GM23248 (cell line): ENCODE measurements around the gene COL12A1. TPM values are rescaled to one million over a fixed set of nuclear protein-coding genes. Genes with fewer than 3 reads are reported as not detected.

ENCODE experiments used
- DNase-seq: peaks from one replicate; pipeline ENCODE4 v3.0.0-alpha.2; 2015
- H2AFZ ChIP-seq: fragments of 200-600 bp; sonication (generic); 2 replicates; pipeline ENCODE4 v1.6.1; 2016; ENCODE audit warnings: antibody characterized with exemption
- H3F3A ChIP-seq: fragments of 200-600 bp; sonication (generic); 2 replicates; pipeline ENCODE4 v1.6.1; 2016; ENCODE audit warnings: mild to moderate bottlenecking, antibody characterized with exemption, mixed run types; ENCODE audit not compliant: insufficient read depth
- H3K27ac ChIP-seq: fragments of 200-600 bp; sonication (generic); 2 replicates; pipeline ENCODE4 v1.5.1; 2016; ENCODE audit warnings: mild to moderate bottlenecking
- H3K27me3 ChIP-seq: fragments of 200-600 bp; sonication (generic); replicated peaks from 2 replicates; pipeline ENCODE4 v1.6.1; 2016; ENCODE audit warnings: mild to moderate bottlenecking; ENCODE audit not compliant: insufficient read depth
- H3K36me3 ChIP-seq: fragments of 200-600 bp; sonication (generic); 2 replicates; pipeline ENCODE4 v1.6.1; 2016; ENCODE audit warnings: low read depth, mild to moderate bottlenecking
- H3K4me1 ChIP-seq: fragments of 200-600 bp; sonication (generic); 2 replicates; pipeline ENCODE4 v1.6.1; 2016; ENCODE audit warnings: mild to moderate bottlenecking; ENCODE audit not compliant: insufficient read depth
- H3K4me2 ChIP-seq: fragments of 200-600 bp; sonication (generic); one replicate; pipeline ENCODE4 v1.6.1; 2016; ENCODE audit warnings: mild to moderate bottlenecking; ENCODE audit not compliant: unreplicated experiment
- H3K4me3 ChIP-seq: fragments of 200-600 bp; sonication (generic); 2 replicates; pipeline ENCODE4 v1.5.1; 2016; ENCODE audit warnings: mild to moderate bottlenecking
- H3K79me2 ChIP-seq: fragments of 200-600 bp; sonication (generic); 2 replicates; pipeline ENCODE4 v1.6.1; 2016; ENCODE audit warnings: mild to moderate bottlenecking; ENCODE audit not compliant: insufficient read depth
- H3K9ac ChIP-seq: fragments of 200-600 bp; sonication (generic); 2 replicates; pipeline ENCODE4 v1.6.1; 2016; ENCODE audit warnings: mild to moderate bottlenecking
- H3K9me2 ChIP-seq: fragments of 200-600 bp; sonication (generic); 2 replicates; pipeline ENCODE4 v1.6.1; 2016; ENCODE audit warnings: mixed run types, mild to moderate bottlenecking, moderate library complexity; ENCODE audit not compliant: insufficient read depth
- H3K9me3 ChIP-seq: fragments of 200-600 bp; sonication (generic); one replicate; pipeline ENCODE4 v1.6.1; 2017; ENCODE audit warnings: low read depth
- H4K20me1 ChIP-seq: fragments of 200-600 bp; sonication (generic); 2 replicates; pipeline ENCODE4 v1.6.0; 2016; ENCODE audit not compliant: insufficient read depth
- EZH2 ChIP-seq: fragments of 200-600 bp; sonication (generic); IDR thresholded peaks from 2 replicates; pipeline ENCODE4 v1.6.1; 2018; ENCODE audit warnings: antibody characterized with exemption, mild to moderate bottlenecking; ENCODE audit not compliant: insufficient read depth, poor library complexity, severe bottlenecking
- EZH2phosphoT487 ChIP-seq: fragments of 200-600 bp; sonication (generic); IDR thresholded peaks from 2 replicates; pipeline ENCODE4 v1.6.1; 2018; ENCODE audit warnings: antibody characterized with exemption, moderate library complexity, mild to moderate bottlenecking, low read depth; ENCODE audit not compliant: insufficient read depth
- WGBS, 2 experiments: methylation state at CpG; one replicate each; pipeline ENCODE4 v1.1.6; 2015 to 2017; ENCODE audit warnings: low lambda C conversion rate in 2 of 2, low coverage in 1 of 2; ENCODE audit errors: missing lambda C conversion rate in 2 of 2; 5-methylcytosine and 5-hydroxymethylcytosine counted together
- in situ Hi-C: fragments of 300-500 bp; cut with MboI; formaldehyde crosslinking; loops from 2 replicates; pipeline ENCODE4 v1.15.0; 2020
- polyA plus RNA-seq: library from polyadenylated mRNA; unstranded; fragments of >200 nt; fragmentation: Nextera tagmentation; extraction: Ambion mirVana; gene quantifications from 2 replicates; pipeline ENCODE4 v1.2.1, GENCODE V29; 2016
- total RNA-seq: library from RNA; depleted of rRNA; stranded (reverse); fragments of >200 nt; shearing (Covaris generic); gene quantifications from 2 replicates; pipeline ENCODE4 v1.2.3, GENCODE V29; 2014

COL12A1 gene
- total and polyA plus RNA-seq, 2 experiments from 2014 or later, result 253 to 1,033 TPM

- Histone ChIP-seq H3F3A (peaks cover 87% of the 10 kb centered on the region), H3K4me3 (no peak overlapping the region), H4K20me1 (no peaks in the 10 kb centered on the region), H3K79me2 (no peaks in the 10 kb centered on the region), H3K9me3 (no peaks in the 10 kb centered on the region), H3K36me3 (peaks cover 93% of the 10 kb centered on the region), H3K27me3 (no peaks in the 10 kb centered on the region), H3K9me2 (no peaks in the 10 kb centered on the region), H3K27ac (no peak overlapping the region), H3K4me1 (peaks cover 17% of the 10 kb centered on the region), H3K4me2 (no peak overlapping the region), H3K9ac (no peak overlapping the region), H2AFZ (no peak overlapping the region)
- 91 to 92% methylated on average over 33 of the region's 33 CpGs for WGBS, 2 experiments
- DNase-seq, result no peak
- TF ChIP-seq EZH2 (no peak), EZH2phosphoT487 (no peak)
- in situ Hi-C loops, result no loop called here
Measured at GRCh38 chr6:75084872-75085381, 120.9 kb downstream of the COL12A1 start.

GRCh38 chr6:75084018-75084417 is 121.8 kb downstream of the COL12A1 start:
- H3K9ac ChIP-seq, result no peak overlapping the region
- H3K79me2 ChIP-seq, result no peaks in the 10 kb centered on the region
- no peaks in the 10 kb centered on the region for H3K9me3 ChIP-seq
- H3K4me3 ChIP-seq, result no peak overlapping the region
- no peaks in the 10 kb centered on the region for H3K9me2 ChIP-seq
- 80 to 86% methylated on average over 4 of the region's 4 CpGs for WGBS, 2 experiments
- no peak for DNase-seq
- H2AFZ ChIP-seq, result no peak overlapping the region
- H3F3A ChIP-seq, result peaks cover 87% of the 10 kb centered on the region
- in situ Hi-C loops, result no loop called here
- H3K27me3 ChIP-seq, result no peaks in the 10 kb centered on the region
- TF ChIP-seq EZH2 (no peak), EZH2phosphoT487 (no peak)
- H3K4me1 ChIP-seq, result peaks cover 17% of the 10 kb centered on the region
- H3K27ac ChIP-seq, result peak overlapping the region; percentile 20; the same call in 1 of the 2 replicates
- peaks cover 90% of the 10 kb centered on the region for H3K36me3 ChIP-seq
- H3K4me2 ChIP-seq, result no peak overlapping the region
- H4K20me1 ChIP-seq, result no peaks in the 10 kb centered on the region

- in situ Hi-C loops, result no loop called here
Measured at GRCh38 chr6:75081921-75082320, 123.9 kb downstream of the COL12A1 start.

GRCh38 chr6:75081047-75081446 is 124.8 kb downstream of the COL12A1 start:
- H3K4me2 ChIP-seq, result no peak overlapping the region
- in situ Hi-C loops, result no loop called here
- H3K27ac ChIP-seq, result no peak overlapping the region
- H3F3A ChIP-seq, result peaks cover 92% of the 10 kb centered on the region
- TF ChIP-seq EZH2phosphoT487 (no peak), EZH2 (no peak)
- no peaks in the 10 kb centered on the region for H3K79me2 ChIP-seq
- no peaks in the 10 kb centered on the region for H3K9me2 ChIP-seq
- WGBS, 2 experiments, result 95 to 97% methylated on average over 2 of the region's 2 CpGs
- H3K9me3 ChIP-seq, result no peaks in the 10 kb centered on the region
- H3K9ac ChIP-seq, result no peak overlapping the region
- H4K20me1 ChIP-seq, result no peaks in the 10 kb centered on the region
- no peaks in the 10 kb centered on the region for H3K27me3 ChIP-seq
- H3K36me3 ChIP-seq, result peaks cover 69% of the 10 kb centered on the region
- no peak overlapping the region for H2AFZ ChIP-seq
- no peak overlapping the region for H3K4me3 ChIP-seq
- peaks cover 14% of the 10 kb centered on the region for H3K4me1 ChIP-seq
- no peak for DNase-seq

More at GRCh38 chr6:75081921-75082320, 123.9 kb downstream of the COL12A1 start:
- Histone ChIP-seq H4K20me1 (no peaks in the 10 kb centered on the region), H3F3A (peaks cover 89% of the 10 kb centered on the region), H3K27ac (peak overlapping the region; percentile 0; the same call in 1 of the 2 replicates), H3K4me1 (peaks cover 14% of the 10 kb centered on the region), H3K9me3 (no peaks in the 10 kb centered on the region), H3K9me2 (no peaks in the 10 kb centered on the region), H3K36me3 (peaks cover 75% of the 10 kb centered on the region), H3K4me3 (no peak overlapping the region), H3K9ac (no peak overlapping the region), H3K4me2 (peak overlapping the region; percentile 1), H3K27me3 (no peaks in the 10 kb centered on the region), H2AFZ (no peak overlapping the region), H3K79me2 (no peaks in the 10 kb centered on the region)
- no peak for DNase-seq
- TF ChIP-seq EZH2phosphoT487 (no peak), EZH2 (no peak)

- Histone ChIP-seq H2AFZ (no peak overlapping the region), H3K9me2 (no peaks in the 10 kb centered on the region), H3K27me3 (no peaks in the 10 kb centered on the region), H4K20me1 (no peaks in the 10 kb centered on the region), H3F3A (peaks cover 89% of the 10 kb centered on the region), H3K27ac (no peak overlapping the region), H3K9ac (no peak overlapping the region), H3K4me2 (no peak overlapping the region), H3K4me1 (peaks cover 14% of the 10 kb centered on the region), H3K79me2 (no peaks in the 10 kb centered on the region), H3K9me3 (no peaks in the 10 kb centered on the region), H3K36me3 (peaks cover 55% of the 10 kb centered on the region), H3K4me3 (no peak overlapping the region)
- in situ Hi-C loops, result no loop called here
- 92 to 100% methylated on average over 2 of the region's 2 CpGs for WGBS, 2 experiments
- TF ChIP-seq EZH2phosphoT487 (no peak), EZH2 (no peak)
- DNase-seq, result no peak
Measured at GRCh38 chr6:75079589-75079988, 126.3 kb downstream of the COL12A1 start.
